ENCODE data around the gene FAM3D.

Gene FAM3D

DNA sequence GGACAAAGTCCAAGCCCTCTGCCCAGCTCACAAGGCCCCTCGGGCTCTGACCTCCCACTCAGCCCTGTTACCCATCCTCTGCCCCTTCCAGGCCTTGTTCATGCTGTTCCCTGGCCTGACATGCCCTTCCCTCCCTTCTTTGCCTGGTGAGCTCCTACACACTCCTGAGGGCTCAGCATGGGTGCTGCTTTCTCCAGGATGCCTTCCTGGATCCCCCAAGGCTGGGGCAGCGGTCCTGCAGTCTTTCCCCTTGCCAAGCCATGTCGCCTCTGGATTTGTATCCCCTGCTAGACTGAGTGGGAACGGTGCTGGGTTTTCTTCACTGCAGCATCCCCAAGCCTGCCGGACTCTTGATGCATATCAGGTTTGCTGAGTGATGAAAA lies 35.9 kb downstream of the FAM3D start:
- no peak overlapping the region for H3K4me3 ChIP-seq (ENCODE audit: low read depth, low read length)
- TF ChIP-seq, protein P1, sequence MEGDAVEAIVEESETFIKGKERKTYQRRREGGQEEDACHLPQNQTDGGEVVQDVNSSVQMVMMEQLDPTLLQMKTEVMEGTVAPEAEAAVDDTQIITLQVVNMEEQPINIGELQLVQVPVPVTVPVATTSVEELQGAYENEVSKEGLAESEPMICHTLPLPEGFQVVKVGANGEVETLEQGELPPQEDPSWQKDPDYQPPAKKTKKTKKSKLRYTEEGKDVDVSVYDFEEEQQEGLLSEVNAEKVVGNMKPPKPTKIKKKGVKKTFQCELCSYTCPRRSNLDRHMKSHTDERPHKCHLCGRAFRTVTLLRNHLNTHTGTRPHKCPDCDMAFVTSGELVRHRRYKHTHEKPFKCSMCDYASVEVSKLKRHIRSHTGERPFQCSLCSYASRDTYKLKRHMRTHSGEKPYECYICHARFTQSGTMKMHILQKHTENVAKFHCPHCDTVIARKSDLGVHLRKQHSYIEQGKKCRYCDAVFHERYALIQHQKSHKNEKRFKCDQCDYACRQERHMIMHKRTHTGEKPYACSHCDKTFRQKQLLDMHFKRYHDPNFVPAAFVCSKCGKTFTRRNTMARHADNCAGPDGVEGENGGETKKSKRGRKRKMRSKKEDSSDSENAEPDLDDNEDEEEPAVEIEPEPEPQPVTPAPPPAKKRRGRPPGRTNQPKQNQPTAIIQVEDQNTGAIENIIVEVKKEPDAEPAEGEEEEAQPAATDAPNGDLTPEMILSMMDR (IDR thresholded peaks at IDR 0.05; ENCODE audit: low read depth, low read length): no peak

DNA sequence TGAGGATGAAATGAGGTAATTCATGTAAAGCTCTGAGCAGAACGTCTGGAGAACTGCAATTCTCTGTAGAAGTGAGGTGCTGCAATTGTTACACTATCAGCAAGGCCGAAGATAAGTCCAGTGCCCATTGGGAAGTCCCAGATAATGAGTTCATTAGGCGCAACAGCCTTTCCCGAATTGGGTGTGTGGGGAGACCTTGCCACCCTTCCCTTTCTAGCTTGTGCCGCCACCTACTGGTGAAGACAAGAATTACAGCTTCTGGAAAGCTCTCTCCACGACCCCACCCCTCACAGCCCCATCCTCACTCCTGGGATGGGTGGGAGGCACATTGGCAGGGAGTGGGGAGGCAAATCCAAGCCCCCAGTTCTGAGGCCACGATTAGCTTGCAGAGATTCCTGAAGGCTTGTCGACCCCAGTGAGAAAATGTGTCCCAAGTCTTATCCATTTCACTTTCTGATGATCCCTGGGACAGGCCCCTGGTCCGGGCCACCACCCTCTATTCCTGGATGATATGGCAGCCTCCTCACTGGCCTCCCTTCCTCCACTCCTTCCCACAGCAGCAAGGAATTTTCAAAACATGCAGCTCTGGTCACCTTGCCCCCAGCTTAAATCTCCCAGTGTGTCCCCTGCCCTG lies 36.4 kb downstream of the FAM3D start:
- TF ChIP-seq, protein P1 (IDR thresholded peaks at IDR 0.05; ENCODE audit: low read depth, low read length): peak; percentile 92
- no peak overlapping the region for H3K4me3 ChIP-seq (ENCODE audit: low read depth, low read length)

DNA sequence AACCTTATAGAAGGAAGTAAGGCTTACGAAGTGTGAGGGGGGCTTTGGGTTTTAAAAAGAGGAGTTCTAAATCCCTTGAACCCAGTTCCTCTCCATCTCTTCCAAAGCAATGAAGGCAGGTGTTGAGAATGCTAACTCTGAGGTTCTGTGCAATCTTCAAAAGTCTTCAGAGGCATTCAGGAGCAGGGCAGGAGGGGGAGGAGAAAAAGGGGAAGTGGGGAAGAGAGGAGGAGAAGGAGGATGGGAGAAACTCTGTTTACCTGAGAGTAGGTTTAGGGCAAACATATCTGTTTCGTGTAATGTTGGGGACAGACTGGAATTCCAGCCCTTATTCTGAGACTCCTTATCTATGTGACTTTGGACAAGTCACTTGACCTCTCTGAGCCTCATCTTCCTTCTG lies 36.9 kb downstream of the FAM3D start:
- TF ChIP-seq, protein P1 (IDR thresholded peaks at IDR 0.05; ENCODE audit: low read depth, low read length): no peak
- H3K4me3 ChIP-seq (ENCODE audit: low read depth, low read length): no peak overlapping the region

DNA sequence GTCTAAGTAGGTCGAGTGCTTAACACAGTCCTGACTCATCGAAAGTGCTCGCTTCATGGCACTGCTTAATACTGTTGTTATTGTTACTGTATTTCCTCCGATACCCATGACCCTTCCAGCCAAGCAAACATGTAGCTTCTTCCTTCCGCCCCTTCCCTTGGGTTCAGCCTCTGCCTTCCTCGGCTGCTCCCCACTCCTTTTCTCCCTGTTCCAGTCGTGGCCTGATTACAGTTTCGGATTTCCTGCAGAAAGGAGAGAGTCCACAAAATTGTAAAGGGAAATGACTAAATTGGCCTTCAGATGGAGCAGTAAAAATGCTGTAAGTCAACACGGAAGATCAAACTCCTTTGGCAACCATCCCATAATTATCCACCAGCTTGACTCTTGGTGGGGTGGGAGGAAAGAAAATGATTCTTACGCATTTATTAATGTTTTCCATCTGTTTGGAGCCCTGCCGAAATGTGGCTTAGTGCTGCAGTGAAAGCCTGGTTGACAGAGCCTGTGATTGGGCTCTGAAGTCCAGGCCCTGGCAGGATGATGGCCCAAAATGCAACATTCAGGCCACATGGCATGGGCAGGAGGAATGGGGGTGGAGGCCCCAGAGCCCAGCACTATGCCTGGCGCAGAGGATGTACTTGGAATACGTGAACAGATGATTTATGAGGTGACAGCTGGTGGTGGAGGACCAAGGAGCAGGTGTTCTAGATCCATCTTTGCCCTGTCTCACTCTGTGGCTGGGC lies 37.6 kb downstream of the FAM3D start:
- TF ChIP-seq, protein P1 (IDR thresholded peaks at IDR 0.05; ENCODE audit: low read depth, low read length): no peak
- H3K4me3 ChIP-seq (ENCODE audit: low read depth, low read length): peak overlapping the region; percentile 6; the same call in 1 of the 2 replicates

DNA sequence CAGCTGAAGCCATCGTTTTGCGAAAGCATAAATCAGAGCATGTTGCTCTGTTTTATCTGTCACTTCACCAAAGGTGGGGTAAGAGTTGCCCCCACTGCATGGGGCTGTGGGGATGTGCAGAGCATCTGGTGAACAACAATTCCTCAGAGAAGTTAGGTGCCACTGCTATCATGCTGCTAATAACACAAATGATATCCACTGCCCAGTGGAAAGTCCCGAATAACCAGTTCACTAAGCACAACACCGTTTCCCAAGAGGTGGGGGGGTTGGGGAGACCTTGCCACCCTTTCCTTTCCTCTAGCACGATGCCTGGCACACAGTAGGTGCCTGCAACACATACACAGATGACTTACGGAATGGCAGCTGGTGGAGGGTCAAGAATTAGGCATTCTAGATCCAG lies 38.6 kb downstream of the FAM3D start:
- H3K4me3 ChIP-seq (ENCODE audit: low read depth, low read length): no peak overlapping the region
- TF ChIP-seq, protein P1 (IDR thresholded peaks at IDR 0.05; ENCODE audit: low read depth, low read length): no peak

DNA sequence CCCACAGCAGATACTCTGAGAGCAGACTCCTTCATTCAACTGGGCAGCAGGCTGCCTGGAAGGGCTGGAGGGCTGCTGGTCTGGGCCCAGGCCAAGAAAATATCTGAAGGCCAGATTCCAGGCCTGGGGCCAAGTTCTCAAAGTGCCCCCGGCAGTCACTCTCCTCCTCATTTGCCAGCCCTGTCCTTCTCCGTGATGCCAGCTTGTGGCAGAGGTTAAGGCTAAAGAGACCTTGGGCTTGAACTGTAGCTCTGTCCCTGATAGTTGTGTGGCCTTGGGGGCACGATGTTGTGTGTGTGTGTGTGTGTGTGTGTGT lies 39.0 kb downstream of the FAM3D start:
- TF ChIP-seq, protein P1 (IDR thresholded peaks at IDR 0.05; ENCODE audit: low read depth, low read length): no peak
- no peak overlapping the region for H3K4me3 ChIP-seq (ENCODE audit: low read depth, low read length)

DNA sequence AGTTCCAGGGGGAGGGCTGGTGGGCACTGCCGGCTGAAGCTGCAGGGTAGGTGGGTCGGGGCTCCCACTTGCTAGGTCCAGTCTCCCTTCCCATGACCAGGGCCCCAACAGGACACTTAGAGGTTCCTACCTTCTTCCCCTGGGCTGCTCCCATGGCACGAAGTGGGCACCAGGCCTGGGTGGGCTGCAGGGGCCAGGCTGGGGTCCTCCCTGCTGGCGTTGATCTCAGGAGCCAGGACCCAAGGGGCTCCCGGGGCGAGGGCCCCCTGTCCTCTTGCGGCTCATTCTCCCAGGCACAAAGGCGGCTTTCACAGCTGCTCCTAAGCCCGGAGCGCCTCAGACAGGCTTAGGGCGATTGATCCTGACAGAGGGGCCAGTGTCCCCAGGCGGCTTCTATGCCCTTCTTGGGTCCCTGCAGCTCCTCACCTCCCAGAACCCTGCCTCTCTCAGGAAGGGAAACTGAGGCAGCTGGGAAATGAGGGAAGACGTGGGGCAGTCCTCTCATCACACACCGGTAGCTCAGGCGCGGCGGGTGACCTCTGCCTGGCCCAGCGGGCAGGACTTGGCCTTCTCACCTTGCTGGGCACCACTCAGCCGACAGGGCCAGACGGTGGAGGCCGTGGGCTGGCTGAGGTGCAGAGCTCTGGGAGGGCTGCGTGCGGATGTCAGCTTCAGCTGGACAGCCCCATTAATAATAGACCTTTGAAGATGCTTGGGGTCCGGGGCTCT lies 39.6 kb downstream of the FAM3D start:
- H3K4me3 ChIP-seq (ENCODE audit: low read depth, low read length): no peak overlapping the region
- TF ChIP-seq, protein P1 (IDR thresholded peaks at IDR 0.05; ENCODE audit: low read depth, low read length): no peak
